Measurements from ENCODE around the gene C16orf96. TPM values are rescaled to one million over a fixed set of nuclear protein-coding genes. Genes with fewer than 3 reads are reported as not detected.

The C16orf96 gene
- total and polyA plus RNA-seq, 4 donors = 0.06 to 0.25 (median 0.08) TPM

Small RNAs within 50 kb of the gene (small RNA-seq; reads per million reads assigned to genes)
- gene RN7SL850P = not detected

Other genes starting within 250 kb of the C16orf96 start
- 1 to 10 TPM; 1.0 to 1.2 TPM for gene GLIS2, start 240.3 kb upstream of the C16orf96 start, total RNA-seq
- gene GLIS2, start 240.3 kb upstream of the C16orf96 start, polyA plus RNA-seq = 1 to 10 TPM in 1 of 2 donors, under 1 TPM in 1; 0.68 to 1.4 TPM
- gene PAM16, start 205.0 kb upstream of the C16orf96 start, total RNA-seq = 10 to 100 TPM; 14.0 to 23.8 TPM
- 10 to 100 TPM; 35.3 to 70.5 TPM for gene PAM16, start 205.0 kb upstream of the C16orf96 start, polyA plus RNA-seq
- gene VASN, start 184.5 kb upstream of the C16orf96 start, total RNA-seq = 10 to 100 TPM; 19.7 to 22.7 TPM
- gene VASN, start 184.5 kb upstream of the C16orf96 start, polyA plus RNA-seq = 10 to 100 TPM in 1 of 2 donors, 1 to 10 TPM in 1; 6.2 to 26.9 TPM
- gene CORO7, start 139.7 kb upstream of the C16orf96 start, total RNA-seq = 10 to 100 TPM; 16.0 to 21.5 TPM
- gene CORO7, start 139.7 kb upstream of the C16orf96 start, polyA plus RNA-seq = 10 to 100 TPM in 1 of 2 donors, 1 to 10 TPM in 1; 7.3 to 10.0 TPM
- gene DNAJA3, start 130.5 kb upstream of the C16orf96 start, total RNA-seq = 10 to 100 TPM; 39.6 to 86.3 TPM
- gene DNAJA3, start 130.5 kb upstream of the C16orf96 start, polyA plus RNA-seq = 10 to 100 TPM; 57.2 to 73.9 TPM
- 10 to 100 TPM; 20.1 to 21.8 TPM for gene NMRAL1, start 81.7 kb upstream of the C16orf96 start, total RNA-seq
- gene NMRAL1, start 81.7 kb upstream of the C16orf96 start, polyA plus RNA-seq = 10 to 100 TPM; 34.8 to 45.4 TPM
- gene HMOX2, start 79.9 kb upstream of the C16orf96 start, total RNA-seq = 10 to 100 TPM; 11.4 to 45.7 TPM
- 10 to 100 TPM; 77.3 to 81.5 TPM for gene HMOX2, start 79.9 kb upstream of the C16orf96 start, polyA plus RNA-seq
- gene CDIP1, start 17.6 kb upstream of the C16orf96 start, total RNA-seq = 1 to 10 TPM; 4.4 to 8.4 TPM
- gene CDIP1, start 17.6 kb upstream of the C16orf96 start, polyA plus RNA-seq = 10 to 100 TPM; 15.7 to 18.6 TPM
- gene UBALD1, start 58.5 kb downstream of the C16orf96 start, total RNA-seq = 1 to 10 TPM; 4.5 to 6.9 TPM
- gene UBALD1, start 58.5 kb downstream of the C16orf96 start, polyA plus RNA-seq = 10 to 100 TPM in 1 of 2 donors, 1 to 10 TPM in 1; 8.2 to 22.4 TPM
- gene MGRN1, start 68.5 kb downstream of the C16orf96 start, total RNA-seq = 10 to 100 TPM; 15.9 to 35.7 TPM
- gene MGRN1, start 68.5 kb downstream of the C16orf96 start, polyA plus RNA-seq = 10 to 100 TPM; 21.9 to 29.9 TPM
- gene NUDT16L1, start 137.2 kb downstream of the C16orf96 start, total RNA-seq = 10 to 100 TPM; 22.4 to 40.3 TPM
- 10 to 100 TPM; 32.3 to 43.4 TPM for gene NUDT16L1, start 137.2 kb downstream of the C16orf96 start, polyA plus RNA-seq
- 10 to 100 TPM in 1 of 2 donors, 1 to 10 TPM in 1; 4.1 to 14.0 TPM for gene ANKS3, start 177.9 kb downstream of the C16orf96 start, total RNA-seq
- 1 to 10 TPM; 4.0 to 5.3 TPM for gene ANKS3, start 177.9 kb downstream of the C16orf96 start, polyA plus RNA-seq
- under 1 TPM; 0.42 to 0.70 TPM for gene DNAAF8, start 178.2 kb downstream of the C16orf96 start, total RNA-seq
- under 1 TPM; 0.33 to 0.75 TPM for gene DNAAF8, start 178.2 kb downstream of the C16orf96 start, polyA plus RNA-seq
- gene ZNF500, start 210.8 kb downstream of the C16orf96 start, total RNA-seq = 1 to 10 TPM; 5.9 to 7.4 TPM
- gene ZNF500, start 210.8 kb downstream of the C16orf96 start, polyA plus RNA-seq = 1 to 10 TPM; 3.0 to 4.0 TPM
- not detected for gene SEPTIN12, start 232.0 kb downstream of the C16orf96 start, total RNA-seq
- not detected for gene SEPTIN12, start 232.0 kb downstream of the C16orf96 start, polyA plus RNA-seq
- gene SMIM22, start 239.0 kb downstream of the C16orf96 start, total RNA-seq = 1 to 10 TPM in 1 of 2 donors, not detected in 1; 1.2 TPM
- under 1 TPM; 0.49 to 0.72 TPM for gene SMIM22, start 239.0 kb downstream of the C16orf96 start, polyA plus RNA-seq
- 10 to 100 TPM; 14.0 to 28.1 TPM for gene ROGDI, start 246.3 kb downstream of the C16orf96 start, total RNA-seq
- gene ROGDI, start 246.3 kb downstream of the C16orf96 start, polyA plus RNA-seq = 10 to 100 TPM; 16.1 to 18.6 TPM

Data from liver (tissue), 5 donors.